Testis (tissue), 3 donors: Measurements from ENCODE around the gene SH2B3. TPM values are rescaled to one million over a fixed set of nuclear protein-coding genes. Genes with fewer than 3 reads are reported as not detected.

Source experiments
- DNase-seq: peaks from one replicate; pipeline ENCODE4 v3.0.0-alpha.2; 2019
- H3K27ac ChIP-seq, 2 donors: fragments of 200-600 bp; sonication (generic); one replicate each; pipeline ENCODE4 v1.5.1; 2019
- H3K27me3 ChIP-seq: fragments of 200-600 bp; sonication (generic); one replicate; pipeline ENCODE4 v1.5.1; 2019
- H3K36me3 ChIP-seq: fragments of 200-600 bp; sonication (generic); one replicate; pipeline ENCODE4 v1.5.1; 2017; ENCODE audit warnings: low read depth; ENCODE audit errors: missing control alignments
- H3K4me1 ChIP-seq: fragments of 200-600 bp; sonication (generic); one replicate; pipeline ENCODE4 v1.5.1; 2019
- H3K4me3 ChIP-seq, 2 donors: fragments of 200-600 bp; sonication (generic); one replicate each; pipeline ENCODE4 v1.5.1; 2017 to 2019
- H3K9me3 ChIP-seq: fragments of 200-600 bp; sonication (generic); one replicate; pipeline ENCODE4 v1.5.1; 2017
- POLR2A ChIP-seq: fragments of 450-650 bp; IDR thresholded peaks from one replicate; pipeline ENCODE4 v1.6.1; 2017; ENCODE audit warnings: antibody characterized with exemption, mild to moderate bottlenecking, moderate library complexity
- whole genome bisulfite sequencing, 2 donors: methylation state at CpG; one replicate each; pipeline ENCODE4 v1.1.5; 2018; 5-methylcytosine and 5-hydroxymethylcytosine counted together
- intact Hi-C: fragments of 100-400 bp; cut with DNase I; formaldehyde crosslinking; loops from one replicate; pipeline ENCODE4 v1.15.1; 2023; ENCODE audit warnings: low total_unique reads
- polyA plus RNA-seq: library from polyadenylated mRNA; stranded (reverse); fragments of 350-450 nt; fragmentation: Illumina TruSeq; extraction: RNeasy Lipid Tissue Mini Kit (QIAGEN cat#74804); gene quantifications from one replicate; pipeline ENCODE4 v1.2.3, GENCODE V29; 2014; ENCODE audit warnings: low read depth, low replicate concordance; ENCODE audit not compliant: insufficient read depth
- total RNA-seq, 2 donors: library from RNA; depleted of rRNA; stranded (reverse); fragments of >200 nt; gene quantifications; one replicate each; pipeline ENCODE4 v1.2.3, GENCODE V29; 2016
- TF ChIP-seq, protein P1 (sequence below), 3 experiments: fragments of 450-650 bp in 2 of 3; fragments of 200-600 bp in 1 of 3; sonication (generic) in 1 of 3; IDR thresholded peaks; one replicate each; pipeline ENCODE4 v1.5.1; 2016 to 2019; ENCODE audit warnings: antibody characterized with exemption in 3 of 3, mild to moderate bottlenecking in 2 of 3, moderate library complexity in 1 of 3

SH2B3 gene
- total and polyA plus RNA-seq, 3 donors from 2014 or later, result 22.0 to 38.1 (median 36.9) TPM

DNA sequence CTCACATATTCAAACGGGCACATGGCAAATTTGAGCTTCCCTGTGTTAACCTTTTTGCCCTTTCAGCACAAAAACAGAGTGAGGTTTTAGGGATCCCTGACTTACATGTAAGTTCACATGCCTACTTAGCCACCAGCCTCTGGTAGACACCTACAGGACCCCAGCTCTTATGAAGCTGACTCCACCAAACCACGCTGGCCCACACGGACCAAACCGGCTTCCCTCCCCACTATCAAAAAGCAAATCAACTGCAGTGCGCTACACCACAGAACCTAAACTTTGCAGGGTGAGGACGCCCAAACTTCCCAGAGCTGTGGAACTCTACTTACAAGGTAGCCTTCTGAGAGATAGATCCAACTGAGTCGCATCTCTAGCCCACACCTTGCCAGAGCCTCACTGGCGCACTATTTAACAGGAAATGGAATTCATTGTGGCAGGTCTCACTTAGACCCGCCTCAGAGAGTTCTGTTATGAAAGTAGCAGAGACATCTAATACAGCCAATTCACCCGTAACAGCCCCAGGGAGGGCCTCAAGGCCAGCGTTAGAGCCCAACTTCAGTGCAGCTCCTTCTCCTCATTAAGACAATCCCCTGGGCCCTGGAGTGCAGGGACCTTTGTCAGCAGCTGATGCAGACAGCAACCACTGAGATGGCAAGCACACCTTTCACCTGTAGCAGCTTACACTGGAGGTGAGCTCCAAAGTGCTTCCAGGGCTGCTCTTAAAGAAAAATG is 49.2 kb downstream of the SH2B3 start:
- H3K4me1 ChIP-seq, result peaks cover 8% of the 10 kb centered on the region
- DNase-seq, result peak; percentile 9
- no peaks in the 10 kb centered on the region for H3K9me3 ChIP-seq
- no peaks in the 10 kb centered on the region for H3K27me3 ChIP-seq
- H3K27ac ChIP-seq, result no peak overlapping the region
- intact Hi-C loops, result no loop called here
- WGBS, 2 donors, result 78 to 87% methylated on average over 8 to 11 of the region's 11 CpGs
- H3K36me3 ChIP-seq, result no peaks in the 10 kb centered on the region
- H3K4me3 ChIP-seq, result no peak overlapping the region
- TF ChIP-seq, protein P1, sequence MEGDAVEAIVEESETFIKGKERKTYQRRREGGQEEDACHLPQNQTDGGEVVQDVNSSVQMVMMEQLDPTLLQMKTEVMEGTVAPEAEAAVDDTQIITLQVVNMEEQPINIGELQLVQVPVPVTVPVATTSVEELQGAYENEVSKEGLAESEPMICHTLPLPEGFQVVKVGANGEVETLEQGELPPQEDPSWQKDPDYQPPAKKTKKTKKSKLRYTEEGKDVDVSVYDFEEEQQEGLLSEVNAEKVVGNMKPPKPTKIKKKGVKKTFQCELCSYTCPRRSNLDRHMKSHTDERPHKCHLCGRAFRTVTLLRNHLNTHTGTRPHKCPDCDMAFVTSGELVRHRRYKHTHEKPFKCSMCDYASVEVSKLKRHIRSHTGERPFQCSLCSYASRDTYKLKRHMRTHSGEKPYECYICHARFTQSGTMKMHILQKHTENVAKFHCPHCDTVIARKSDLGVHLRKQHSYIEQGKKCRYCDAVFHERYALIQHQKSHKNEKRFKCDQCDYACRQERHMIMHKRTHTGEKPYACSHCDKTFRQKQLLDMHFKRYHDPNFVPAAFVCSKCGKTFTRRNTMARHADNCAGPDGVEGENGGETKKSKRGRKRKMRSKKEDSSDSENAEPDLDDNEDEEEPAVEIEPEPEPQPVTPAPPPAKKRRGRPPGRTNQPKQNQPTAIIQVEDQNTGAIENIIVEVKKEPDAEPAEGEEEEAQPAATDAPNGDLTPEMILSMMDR (IDR thresholded peaks at IDR 0.05), result no peak
- no peak for TF ChIP-seq POLR2A

DNA sequence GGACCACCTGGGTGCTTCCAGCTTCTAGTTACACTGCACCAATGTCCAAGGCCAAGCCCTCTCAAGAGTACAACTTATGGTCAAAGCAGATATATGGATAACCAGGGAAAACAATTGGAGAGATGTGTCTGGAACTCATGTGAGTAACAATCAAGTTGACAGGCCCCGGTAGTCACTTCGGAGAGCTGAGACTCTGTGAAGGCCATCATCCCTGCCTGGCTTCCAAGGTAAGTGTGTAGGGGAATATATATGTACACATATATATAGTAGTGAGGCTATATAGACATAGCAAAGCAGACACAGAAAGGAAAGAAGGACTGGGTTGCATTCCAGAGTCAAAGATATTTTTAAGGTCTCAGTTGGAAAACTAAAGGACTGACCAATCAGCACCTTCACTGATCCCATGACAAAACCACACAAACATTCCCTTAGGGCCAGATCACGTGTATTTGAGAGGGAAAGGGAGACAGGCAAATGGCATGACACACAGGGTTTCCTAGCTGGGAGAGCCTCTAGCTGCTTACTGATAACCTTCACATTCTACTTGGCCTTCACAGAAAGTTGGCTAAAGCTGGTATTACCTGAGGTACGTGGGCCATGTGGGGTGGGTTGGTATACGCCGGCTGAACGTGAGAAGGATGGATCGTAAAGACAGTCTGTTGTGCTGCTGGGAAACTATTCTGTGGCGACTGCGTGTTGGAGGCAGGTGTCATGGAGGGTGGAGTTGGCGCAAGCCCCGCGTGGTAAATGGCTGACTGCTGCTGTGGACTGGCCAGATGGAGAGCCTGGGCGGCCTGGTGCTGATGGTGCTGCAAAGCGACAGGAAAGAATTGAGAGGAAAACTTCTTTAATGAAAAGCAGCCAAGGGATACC is 50.0 kb downstream of the SH2B3 start:
- no peaks in the 10 kb centered on the region for H3K9me3 ChIP-seq
- peaks cover 3% of the 10 kb centered on the region for H3K4me1 ChIP-seq
- no peak overlapping the region for H3K4me3 ChIP-seq
- intact Hi-C loops, result no loop called here
- H3K36me3 ChIP-seq, result no peaks in the 10 kb centered on the region
- H3K27me3 ChIP-seq, result no peaks in the 10 kb centered on the region
- peak; percentile 15 for DNase-seq
- TF ChIP-seq, protein P1 (IDR thresholded peaks at IDR 0.05), result no peak
- no peak for TF ChIP-seq POLR2A
- WGBS, 2 donors, result 87 to 89% methylated on average over 15 of the region's 15 CpGs
- no peak overlapping the region for H3K27ac ChIP-seq

DNA sequence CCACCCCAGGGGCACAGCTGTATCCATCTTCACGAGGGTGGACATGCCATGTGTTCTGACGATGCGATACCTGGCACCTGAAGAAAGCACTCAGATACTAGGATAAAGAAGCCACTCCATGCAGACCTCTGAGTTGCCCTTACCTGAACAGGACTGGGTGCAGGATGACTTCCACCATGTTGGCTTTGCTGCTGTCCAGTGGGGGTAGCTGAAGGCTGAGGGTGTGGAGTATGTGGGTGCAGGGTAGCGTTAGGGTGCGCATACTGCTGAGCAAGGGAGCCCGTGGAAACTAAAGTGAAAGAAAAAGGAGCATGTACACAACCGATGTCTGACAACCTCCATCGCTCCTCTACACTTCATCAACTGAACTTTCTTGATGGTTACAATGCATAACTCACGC is 51.3 kb downstream of the SH2B3 start:
- H3K36me3 ChIP-seq, result no peaks in the 10 kb centered on the region
- 90 to 98% methylated on average over 8 to 9 of the region's 9 CpGs for WGBS, 2 donors
- no peak for TF ChIP-seq POLR2A
- TF ChIP-seq, protein P1 (IDR thresholded peaks at IDR 0.05), result no peak
- peak; percentile 11 for DNase-seq
- no peaks in the 10 kb centered on the region for H3K4me1 ChIP-seq
- intact Hi-C loops, result no loop called here
- no peaks in the 10 kb centered on the region for H3K27me3 ChIP-seq
- no peak overlapping the region for H3K4me3 ChIP-seq
- H3K27ac ChIP-seq, result no peak overlapping the region
- no peaks in the 10 kb centered on the region for H3K9me3 ChIP-seq

DNA sequence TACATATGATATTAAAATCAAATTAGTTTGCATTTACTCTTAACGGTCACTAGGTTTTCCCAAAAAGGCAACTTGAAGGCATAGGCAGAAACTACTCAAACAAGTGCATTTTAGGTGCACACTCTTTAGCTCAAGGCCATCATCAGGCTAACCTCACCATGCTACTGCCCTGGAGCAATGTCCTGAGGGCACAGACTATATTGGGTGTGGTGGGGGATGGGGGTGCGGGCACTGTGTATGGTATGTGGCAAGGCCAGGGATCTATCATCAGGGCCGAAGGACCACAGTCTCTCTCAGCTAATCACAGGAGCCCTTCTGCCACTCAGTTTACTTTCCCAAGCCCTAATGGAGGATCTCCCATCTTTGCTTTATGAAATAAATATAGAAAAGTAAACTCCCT is 51.9 kb downstream of the SH2B3 start:
- Histone ChIP-seq H3K27ac (no peak overlapping the region), H3K4me1 (no peaks in the 10 kb centered on the region), H3K4me3 (no peak overlapping the region), H3K9me3 (no peaks in the 10 kb centered on the region), H3K27me3 (no peaks in the 10 kb centered on the region), H3K36me3 (no peaks in the 10 kb centered on the region)
- no peak for TF ChIP-seq POLR2A
- TF ChIP-seq, protein P1 (IDR thresholded peaks at IDR 0.05), result no peak
- intact Hi-C loops, result no loop called here
- DNase-seq, result peak; percentile 3
- WGBS, 2 donors, result 72 to 91% methylated on average over 3 of the region's 3 CpGs
